MM.1S (cell line): Measurements from ENCODE around the gene INSC.
"Not testable (repeated sequence)": the region's sequence is repeated elsewhere in the genome, so short reads cannot be mapped to it uniquely, and the experiment has no call there.

Experiments used
- DNase-seq: peaks from one replicate; pipeline ENCODE4 v3.0.0-alpha.2; 2015
- H2AFZ ChIP-seq: fragments of 300-600 bp; sonication (generic); 2 replicates; pipeline ENCODE4 v1.6.0; 2016; ENCODE audit warnings: antibody characterized with exemption, low read length
- H3F3A ChIP-seq: fragments of 300-600 bp; sonication (generic); 2 replicates; pipeline ENCODE4 v1.6.1; 2016; ENCODE audit warnings: mild to moderate bottlenecking, antibody characterized with exemption, low read length, moderate library complexity, mixed read lengths; ENCODE audit not compliant: insufficient read depth
- H3K27ac ChIP-seq: fragments of 300-600 bp; sonication (generic); 2 replicates; pipeline ENCODE4 v1.5.1; 2016; ENCODE audit warnings: mild to moderate bottlenecking, low read length
- H3K27me3 ChIP-seq: fragments of 300-600 bp; sonication (generic); replicated peaks from 2 replicates; pipeline ENCODE4 v1.6.0; 2016; ENCODE audit warnings: low read length; ENCODE audit not compliant: insufficient read depth
- H3K36me3 ChIP-seq: fragments of 300-600 bp; sonication (generic); replicated peaks from 2 replicates; pipeline ENCODE4 v1.6.1; 2016; ENCODE audit warnings: mild to moderate bottlenecking, low read length, mixed read lengths; ENCODE audit not compliant: insufficient read depth
- H3K4me1 ChIP-seq: fragments of 300-600 bp; sonication (generic); 2 replicates; pipeline ENCODE4 v1.6.1; 2016; ENCODE audit warnings: low read length, mixed read lengths
- H3K4me2 ChIP-seq: fragments of 300-600 bp; sonication (generic); 2 replicates; pipeline ENCODE4 v1.6.0; 2016; ENCODE audit warnings: low read depth, low read length
- H3K4me3 ChIP-seq: fragments of 300-600 bp; sonication (generic); 2 replicates; pipeline ENCODE4 v1.5.1; 2016; ENCODE audit warnings: low read length, mixed read lengths
- H3K79me2 ChIP-seq: fragments of 300-600 bp; sonication (generic); 2 replicates; pipeline ENCODE4 v1.6.1; 2016; ENCODE audit warnings: mixed run types, low read length, mixed read lengths
- H3K9ac ChIP-seq: fragments of 300-600 bp; sonication (generic); 2 replicates; pipeline ENCODE4 v1.6.1; 2016; ENCODE audit warnings: low read length, mixed read lengths
- H3K9me2 ChIP-seq: fragments of 300-600 bp; sonication (generic); replicated peaks from 2 replicates; pipeline ENCODE4 v1.6.1; 2016; ENCODE audit warnings: mild to moderate bottlenecking, low read length, mixed read lengths; ENCODE audit not compliant: insufficient read depth
- H3K9me3 ChIP-seq: fragments of 300-600 bp; sonication (generic); replicated peaks from 2 replicates; pipeline ENCODE4 v1.6.1; 2016; ENCODE audit warnings: mild to moderate bottlenecking, low read length, mixed read lengths; ENCODE audit not compliant: insufficient read depth
- H4K20me1 ChIP-seq: fragments of 300-600 bp; sonication (generic); 2 replicates; pipeline ENCODE4 v1.6.1; 2016; ENCODE audit warnings: mild to moderate bottlenecking, low read length, moderate library complexity, mixed read lengths; ENCODE audit not compliant: insufficient read depth
- CTCF ChIP-seq: fragments of 300-600 bp; sonication (generic); IDR thresholded peaks from 2 replicates; pipeline ENCODE4 v1.5.1; 2016; ENCODE audit warnings: antibody characterized with exemption, low read length, mixed read lengths
- EZH2 ChIP-seq: fragments of 300-600 bp; sonication (generic); optimal IDR thresholded peaks from 2 replicates; pipeline ENCODE3; 2017; ENCODE audit warnings: low read depth, mild to moderate bottlenecking, antibody characterized with exemption, low read length, mixed read lengths
- EZH2phosphoT487 ChIP-seq: fragments of 300-600 bp; sonication (generic); IDR thresholded peaks from 2 replicates; pipeline ENCODE4 v1.6.1; 2018; ENCODE audit warnings: antibody characterized with exemption, low read length

The INSC gene, protein sequence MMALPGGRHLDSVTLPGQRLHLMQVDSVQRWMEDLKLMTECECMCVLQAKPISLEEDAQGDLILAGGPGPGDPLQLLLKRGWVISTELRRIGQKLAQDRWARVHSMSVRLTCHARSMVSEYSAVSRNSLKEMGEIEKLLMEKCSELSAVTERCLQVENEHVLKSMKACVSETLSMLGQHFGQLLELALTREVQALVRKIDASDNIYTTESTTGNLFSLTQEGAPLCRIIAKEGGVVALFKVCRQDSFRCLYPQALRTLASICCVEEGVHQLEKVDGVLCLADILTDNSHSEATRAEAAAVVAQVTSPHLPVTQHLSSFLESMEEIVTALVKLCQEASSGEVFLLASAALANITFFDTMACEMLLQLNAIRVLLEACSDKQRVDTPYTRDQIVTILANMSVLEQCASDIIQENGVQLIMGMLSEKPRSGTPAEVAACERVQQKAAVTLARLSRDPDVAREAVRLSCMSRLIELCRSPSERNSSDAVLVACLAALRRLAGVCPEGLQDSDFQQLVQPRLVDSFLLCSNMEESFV

DNA sequence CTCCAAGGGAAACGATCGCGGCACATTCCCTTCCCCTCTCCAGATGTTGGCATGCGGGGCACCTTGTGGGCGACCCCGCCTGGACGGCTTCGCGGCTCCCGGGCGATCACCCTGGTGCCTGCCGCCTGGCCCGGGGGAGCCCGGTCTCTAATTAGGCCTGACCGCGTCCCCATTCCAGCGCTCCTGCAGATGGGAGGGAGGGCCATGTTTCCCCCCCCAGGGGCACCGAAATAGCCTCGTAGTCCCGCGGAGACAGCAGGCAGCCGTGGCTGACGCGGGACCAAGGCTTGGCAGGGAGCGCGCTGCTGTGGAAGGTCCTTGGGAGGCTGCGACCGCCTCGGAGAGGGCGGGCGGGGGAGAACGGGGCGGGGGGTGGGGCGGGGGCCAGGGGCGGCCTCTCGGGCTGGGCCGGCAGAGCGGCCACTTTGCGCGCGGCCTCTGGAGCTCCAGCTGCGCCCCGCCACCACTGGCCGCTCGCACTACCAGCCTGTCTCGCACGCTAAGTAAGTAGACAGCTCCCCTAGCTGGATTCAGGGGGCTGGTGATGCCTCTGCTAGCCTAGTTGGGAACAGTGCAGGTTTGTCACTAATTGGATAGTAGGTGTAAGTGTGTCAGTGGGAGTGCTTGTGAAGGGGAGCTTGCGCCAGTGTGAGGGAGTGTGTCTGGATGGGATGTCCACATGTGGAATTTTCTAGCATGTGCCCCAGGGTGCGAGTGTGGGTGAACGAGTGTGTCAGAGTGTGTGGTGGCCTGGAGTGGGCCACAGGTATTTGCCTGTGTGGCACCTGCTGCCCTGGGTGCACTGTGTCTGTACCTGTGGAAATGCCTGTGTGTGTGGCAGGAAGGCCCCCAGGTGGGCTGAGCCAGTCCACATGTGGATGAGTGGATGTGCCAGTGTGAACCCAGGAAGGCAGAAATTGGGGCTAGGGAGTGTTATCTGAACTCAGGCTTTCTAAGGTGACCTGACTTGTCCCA lies at the start of gene INSC:
Gene INSC (plus strand): TSS at position 423 of the 975 bp plus-strand sequence. CDS start 34,252 bp downstream, outside the sequence.
- Histone ChIP-seq H3K27ac (peak within 1 kb of the TSS; percentile 71; the same call in 1 of the 2 replicates), H3K36me3 (no peaks in the 10 kb centered on the region), H3K4me2 (peak within 1 kb of the TSS; percentile 54), H2AFZ (peak within 1 kb of the TSS; percentile 64), H3F3A (peaks cover 4% of the 10 kb centered on the region; the same call in 1 of the 2 replicates), H3K9me3 (no peaks in the 10 kb centered on the region), H3K4me1 (peaks cover 9% of the 10 kb centered on the region), H3K9ac (peak within 1 kb of the TSS; percentile 29; the same call in 1 of the 2 replicates), H3K79me2 (no peaks in the 10 kb centered on the region), H3K27me3 (no peaks in the 10 kb centered on the region), H4K20me1 (no peaks in the 10 kb centered on the region), H3K4me3 (no peak within 1 kb of the TSS), H3K9me2 (no peaks in the 10 kb centered on the region)
- no peak for TF ChIP-seq EZH2
- TF ChIP-seq CTCF, result no peak
- no peak for TF ChIP-seq EZH2phosphoT487
- no peak for DNase-seq

- DNase-seq, H3F3A ChIP-seq, H3K79me2 ChIP-seq, H3K4me1 ChIP-seq, H3K9me3 ChIP-seq, H4K20me1 ChIP-seq, H3K9me2 ChIP-seq, H3K36me3 ChIP-seq, H3K4me2 ChIP-seq, H3K9ac ChIP-seq, H2AFZ ChIP-seq, H3K4me3 ChIP-seq, H3K27me3 ChIP-seq, H3K27ac ChIP-seq: not testable (repeated sequence)
Measured at GRCh38 chr11:15069751-15070150, 45.0 kb upstream of the INSC start.

DNA sequence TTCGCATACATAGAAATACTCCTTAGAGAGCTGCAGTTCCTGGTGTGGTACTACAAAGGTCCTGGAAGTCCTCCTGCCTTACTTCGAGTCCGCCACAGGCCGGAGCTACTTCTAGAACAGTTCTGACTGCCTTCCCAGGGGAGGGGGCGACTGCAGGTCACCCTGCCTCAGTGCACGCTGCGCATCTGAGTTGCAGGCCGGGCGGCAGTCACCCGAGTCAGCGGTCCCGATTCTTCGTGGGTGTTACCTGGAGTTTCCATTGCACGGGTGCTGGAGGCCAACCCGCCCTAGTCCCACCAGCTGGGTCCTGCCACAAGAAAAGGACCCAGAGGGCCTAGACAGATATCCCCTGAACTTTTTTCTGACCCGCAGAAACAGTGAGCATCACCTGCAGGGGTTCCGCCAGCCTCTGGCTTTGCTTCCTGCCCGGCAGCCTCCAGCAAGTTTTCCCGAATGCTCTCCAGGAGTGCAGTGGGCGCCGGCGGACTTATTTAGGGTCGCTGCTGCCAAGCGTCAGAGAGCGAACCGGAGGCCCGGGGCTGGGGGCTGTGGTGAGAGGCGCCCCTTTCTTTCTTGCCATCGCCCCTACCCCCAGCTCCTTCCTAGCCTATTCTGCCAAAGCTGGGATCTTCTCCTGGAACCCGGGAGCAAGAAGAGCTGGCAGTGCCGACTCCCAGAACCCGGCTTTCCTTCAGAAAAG lies 43.0 kb upstream of the INSC start:
- no peaks in the 10 kb centered on the region for H3K9me2 ChIP-seq
- DNase-seq, result no peak
- no peaks in the 10 kb centered on the region for H3K36me3 ChIP-seq
- H3K79me2 ChIP-seq, result no peaks in the 10 kb centered on the region
- H3K27me3 ChIP-seq, result no peaks in the 10 kb centered on the region
- H3K4me3 ChIP-seq, result no peak overlapping the region
- no peak overlapping the region for H2AFZ ChIP-seq
- H3K9ac ChIP-seq, result no peak overlapping the region
- H3K4me1 ChIP-seq, result peaks cover 6% of the 10 kb centered on the region; the same call in 1 of the 2 replicates
- H3F3A ChIP-seq, result no peaks in the 10 kb centered on the region
- no peaks in the 10 kb centered on the region for H4K20me1 ChIP-seq
- H3K4me2 ChIP-seq, result no peak overlapping the region
- H3K9me3 ChIP-seq, result no peaks in the 10 kb centered on the region
- H3K27ac ChIP-seq, result no peak overlapping the region
- TF ChIP-seq CTCF, result no peak
- no peak for TF ChIP-seq EZH2
- no peak for TF ChIP-seq EZH2phosphoT487
